GM20000 (cell line): ENCODE results near the gene GOLGA6L1.
"Not testable (repeated sequence)": the region's sequence is repeated elsewhere in the genome, so short reads cannot be mapped to it uniquely, and the experiment has no call there.

ENCODE experiments used
- DNase-seq: peaks from one replicate; pipeline ENCODE4 v3.0.0; 2012; ENCODE audit warnings: low spot score
- TF ChIP-seq, protein P1 (sequence below): IDR thresholded peaks from 2 replicates; pipeline ENCODE4 v1.5.1; 2012; ENCODE audit warnings: mild to moderate bottlenecking, control low read depth; ENCODE audit errors: extremely low read depth, missing control alignments

GOLGA6L1 gene, protein sequence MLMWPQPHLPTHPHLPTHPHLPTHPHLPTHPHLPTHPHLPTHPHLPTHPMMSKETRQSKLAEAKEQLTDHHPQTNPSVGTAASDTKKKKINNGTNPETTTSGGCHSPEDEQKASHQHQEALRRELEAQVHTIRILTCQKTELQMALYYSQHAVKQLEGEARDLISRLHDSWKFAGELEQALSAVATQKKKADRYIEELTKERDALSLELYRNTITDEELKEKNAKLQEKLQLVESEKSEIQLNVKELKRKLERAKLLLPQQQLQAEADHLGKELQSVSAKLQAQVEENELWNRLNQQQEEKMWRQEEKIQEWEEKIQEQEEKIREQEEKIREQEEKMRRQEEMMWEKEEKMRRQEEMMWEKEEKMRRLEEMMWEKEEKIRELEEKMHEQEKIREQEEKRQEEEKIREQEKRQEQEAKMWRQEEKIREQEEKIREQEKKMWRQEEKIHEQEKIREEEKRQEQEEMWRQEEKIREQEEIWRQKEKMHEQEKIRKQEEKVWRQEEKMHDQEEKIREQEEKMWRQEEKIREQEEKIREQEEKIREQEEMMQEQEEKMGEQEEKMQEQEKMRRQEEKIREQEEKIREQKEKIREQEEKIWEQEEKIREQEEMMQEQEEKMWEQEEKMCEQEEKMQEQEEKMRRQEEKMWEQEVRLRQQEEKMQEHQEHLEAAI

DNA sequence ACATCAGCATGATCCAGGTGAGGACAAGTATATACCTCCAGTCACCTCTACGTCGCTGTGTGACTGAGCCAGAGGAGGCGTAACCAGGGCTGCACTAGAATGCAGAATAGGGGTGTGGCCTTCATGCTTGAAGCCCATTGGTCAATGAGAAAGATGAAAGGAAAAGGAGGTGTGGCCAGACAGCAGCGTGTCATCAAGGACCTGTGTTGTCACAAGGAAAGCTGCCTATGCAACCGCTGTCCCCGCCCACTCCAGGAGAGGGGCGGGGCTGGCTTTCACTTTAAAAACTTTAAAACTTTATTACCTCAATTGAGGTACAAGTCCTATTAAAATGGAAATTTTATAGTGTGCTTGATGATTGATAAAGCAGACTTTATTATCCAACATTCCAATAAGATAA is at the start of gene GOLGA6L1:
Gene GOLGA6L1 (minus strand): TSS at position 101 of the 400 bp plus-strand sequence. CDS start 91 bp downstream, at position 10.
- not testable (repeated sequence) for DNase-seq

DNA sequence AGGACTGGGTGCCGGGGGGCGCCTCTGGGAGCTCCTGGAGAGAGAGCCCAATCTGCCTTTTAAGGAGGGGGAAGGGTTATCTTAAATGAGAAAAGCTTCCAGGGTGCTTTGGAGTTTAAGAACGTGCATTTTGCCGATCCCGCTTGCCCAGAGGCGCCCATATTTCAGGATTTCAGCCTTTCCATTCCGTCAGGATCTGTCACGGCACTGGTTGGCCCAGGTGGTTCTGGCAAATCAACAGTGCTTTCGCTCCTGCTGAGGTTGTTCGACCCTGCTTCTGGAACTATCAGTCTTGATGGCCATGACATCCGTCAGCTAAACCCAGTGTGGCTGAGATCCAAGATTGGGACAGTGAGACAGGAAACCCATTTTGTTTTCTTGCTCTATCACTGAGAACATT is 44.6 kb upstream of the GOLGA6L1 start:
- not testable (repeated sequence) for DNase-seq

DNA sequence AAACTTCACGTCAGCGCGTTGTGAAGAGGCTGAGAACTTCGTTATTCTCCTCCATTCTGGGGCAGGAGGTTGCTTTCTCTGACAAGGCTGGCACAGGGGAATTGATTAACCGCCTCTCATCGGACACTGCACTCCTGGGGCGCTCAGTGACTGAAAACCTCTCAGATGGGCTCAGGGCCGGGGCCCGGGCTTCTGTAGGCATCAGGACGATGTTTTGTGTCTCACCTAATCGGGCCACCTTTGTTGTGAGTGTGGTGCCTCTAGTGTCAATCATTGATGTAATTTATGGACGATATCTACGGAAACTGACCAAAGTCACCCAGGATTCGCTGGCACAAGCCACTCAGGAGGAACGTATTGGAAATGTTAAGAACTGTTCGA is 43.9 kb upstream of the GOLGA6L1 start:
- DNase-seq: not testable (repeated sequence)

DNA sequence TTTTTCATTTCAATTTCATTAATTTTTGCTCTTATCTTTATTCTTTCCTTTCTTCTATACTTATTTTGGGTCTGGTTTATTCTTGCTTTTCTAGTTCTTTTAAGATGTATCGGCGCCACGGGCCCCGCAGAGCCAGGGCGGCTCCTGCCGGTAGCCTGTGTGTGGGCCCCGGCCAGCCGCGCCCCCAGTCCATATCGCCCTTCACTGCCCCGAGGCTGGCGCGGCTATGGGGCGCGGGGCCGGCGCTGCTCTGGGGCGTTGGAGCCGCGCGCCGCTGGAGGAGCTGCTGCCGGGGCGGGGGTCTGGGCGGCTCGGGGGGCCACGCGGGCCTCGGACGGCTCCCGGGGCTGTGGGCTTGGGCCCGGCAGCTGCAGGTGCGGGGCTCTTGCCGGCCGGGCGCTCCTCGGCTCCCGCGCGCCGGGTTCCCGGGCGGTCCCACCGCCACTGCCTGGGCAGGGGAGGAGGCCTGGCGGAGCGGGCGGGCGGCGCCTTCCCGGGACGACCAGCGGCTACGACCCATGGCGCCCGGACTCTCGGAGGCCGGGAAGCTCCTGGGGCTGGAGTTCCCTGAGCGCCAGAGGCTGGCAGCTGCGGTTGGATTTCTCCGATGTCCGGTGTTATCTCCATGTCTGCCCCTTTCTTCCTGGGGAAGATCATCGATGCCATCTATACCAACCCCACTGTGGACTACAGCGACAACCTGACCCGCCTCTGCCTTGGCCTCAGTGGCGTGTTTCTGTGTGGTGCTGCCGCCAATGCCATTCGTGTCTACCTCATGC is 43.3 kb upstream of the GOLGA6L1 start:
- not testable (repeated sequence) for DNase-seq

DNA sequence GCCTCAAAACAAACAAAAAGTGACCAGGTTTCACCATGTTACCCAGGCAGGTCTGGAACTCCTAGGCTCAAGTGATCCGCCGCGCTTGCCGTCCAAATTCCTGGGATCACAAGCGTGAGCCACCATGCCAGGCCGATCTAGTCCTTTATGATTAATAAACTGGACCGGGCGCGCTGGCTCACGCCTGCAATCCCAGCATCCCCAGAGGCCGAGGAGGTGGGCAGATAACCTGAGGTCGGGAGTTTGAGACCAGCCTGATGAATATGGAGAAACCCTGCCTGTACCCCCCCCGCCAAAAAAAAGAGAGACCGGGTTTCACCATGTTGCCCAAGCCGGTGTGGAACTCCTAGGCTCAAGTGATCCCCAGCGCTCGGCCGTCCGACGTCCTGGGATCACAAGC is 40.1 kb upstream of the GOLGA6L1 start:
- not testable (repeated sequence) for DNase-seq

DNA sequence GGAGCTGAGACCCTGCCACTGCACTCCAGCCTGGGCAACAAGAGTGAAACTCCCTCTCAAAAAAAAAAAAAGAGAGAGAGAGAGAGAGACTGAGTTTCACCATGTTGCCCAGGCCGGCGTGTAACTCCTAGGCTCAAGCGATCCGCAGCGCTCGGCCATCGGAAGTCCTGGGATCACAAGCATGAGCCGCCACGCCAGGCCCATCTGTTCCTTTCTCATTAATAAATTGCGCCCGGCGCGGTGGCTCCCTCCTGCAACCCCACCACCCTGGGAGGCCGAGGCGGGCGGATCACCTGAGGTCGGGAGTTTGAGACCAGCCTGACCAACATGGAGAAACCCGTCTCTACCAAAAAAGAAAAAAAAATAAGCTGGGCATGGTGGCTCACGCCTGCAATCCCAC is 39.0 kb upstream of the GOLGA6L1 start:
- DNase-seq: not testable (repeated sequence)

DNA sequence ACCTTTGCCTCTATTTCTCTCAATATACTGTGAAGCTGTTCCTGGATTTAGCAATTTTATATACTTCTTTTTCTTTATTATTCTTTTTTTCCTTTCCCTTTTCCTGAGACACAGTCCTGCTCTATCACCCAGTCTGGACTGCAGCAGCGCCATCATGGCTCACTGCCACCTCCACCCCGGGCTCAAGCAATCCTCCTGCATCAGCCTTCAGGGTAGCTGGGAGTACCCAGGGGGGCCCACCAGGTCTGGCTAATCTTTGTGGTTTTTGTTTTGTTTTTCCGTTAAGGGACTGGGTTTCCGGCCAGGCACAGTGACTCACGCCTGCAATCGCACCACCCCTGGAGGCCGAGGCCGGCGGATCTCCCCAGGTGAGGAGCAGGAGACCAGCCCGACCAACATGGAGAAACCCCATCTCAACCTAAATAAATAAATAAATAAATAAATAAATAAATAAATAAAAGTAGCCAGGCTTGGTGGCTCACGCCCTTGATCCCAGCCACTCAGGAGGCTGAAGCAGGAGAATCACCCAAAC is 38.1 kb upstream of the GOLGA6L1 start:
- not testable (repeated sequence) for DNase-seq

DNA sequence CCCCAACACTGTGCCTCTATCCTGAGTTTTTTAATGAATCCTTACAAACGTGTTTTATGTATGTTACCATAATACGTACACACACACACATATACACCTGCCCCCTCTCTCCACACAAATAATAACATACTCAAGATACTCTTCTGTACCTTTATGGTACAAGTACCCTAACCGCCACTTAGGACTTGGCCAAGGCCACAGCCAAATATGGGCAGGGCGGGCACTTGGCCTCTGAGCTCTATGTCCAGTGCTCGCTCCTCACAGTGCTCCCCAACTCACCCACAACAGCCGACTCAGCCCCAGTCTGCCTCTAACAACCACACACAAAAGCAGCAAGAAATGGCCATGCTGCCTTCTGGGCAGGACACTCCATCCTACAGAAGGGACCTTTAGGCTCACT is 3.8 kb downstream of the GOLGA6L1 start:
- not testable (repeated sequence) for DNase-seq

DNA sequence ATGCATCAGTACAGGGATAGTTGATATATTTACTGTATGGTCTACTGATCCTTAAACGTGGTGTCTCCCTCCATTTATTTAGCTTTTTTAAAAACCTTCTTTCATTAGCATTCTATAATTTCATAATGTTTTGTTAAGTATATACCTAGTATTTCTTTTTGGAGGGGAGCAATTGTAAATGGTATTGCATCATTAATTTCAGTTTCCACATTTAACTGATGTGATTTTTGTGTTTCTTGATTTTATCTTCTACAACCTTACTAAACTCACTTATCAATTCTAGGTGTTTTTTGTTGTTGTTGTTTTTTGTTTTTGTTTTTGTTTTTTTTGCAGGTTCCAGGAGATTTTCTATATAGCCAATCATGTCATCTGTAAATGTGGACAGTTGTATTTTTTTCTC is 18.4 kb downstream of the GOLGA6L1 start:
- TF ChIP-seq, protein P1, sequence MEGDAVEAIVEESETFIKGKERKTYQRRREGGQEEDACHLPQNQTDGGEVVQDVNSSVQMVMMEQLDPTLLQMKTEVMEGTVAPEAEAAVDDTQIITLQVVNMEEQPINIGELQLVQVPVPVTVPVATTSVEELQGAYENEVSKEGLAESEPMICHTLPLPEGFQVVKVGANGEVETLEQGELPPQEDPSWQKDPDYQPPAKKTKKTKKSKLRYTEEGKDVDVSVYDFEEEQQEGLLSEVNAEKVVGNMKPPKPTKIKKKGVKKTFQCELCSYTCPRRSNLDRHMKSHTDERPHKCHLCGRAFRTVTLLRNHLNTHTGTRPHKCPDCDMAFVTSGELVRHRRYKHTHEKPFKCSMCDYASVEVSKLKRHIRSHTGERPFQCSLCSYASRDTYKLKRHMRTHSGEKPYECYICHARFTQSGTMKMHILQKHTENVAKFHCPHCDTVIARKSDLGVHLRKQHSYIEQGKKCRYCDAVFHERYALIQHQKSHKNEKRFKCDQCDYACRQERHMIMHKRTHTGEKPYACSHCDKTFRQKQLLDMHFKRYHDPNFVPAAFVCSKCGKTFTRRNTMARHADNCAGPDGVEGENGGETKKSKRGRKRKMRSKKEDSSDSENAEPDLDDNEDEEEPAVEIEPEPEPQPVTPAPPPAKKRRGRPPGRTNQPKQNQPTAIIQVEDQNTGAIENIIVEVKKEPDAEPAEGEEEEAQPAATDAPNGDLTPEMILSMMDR: no peak
- no peak for DNase-seq

DNA sequence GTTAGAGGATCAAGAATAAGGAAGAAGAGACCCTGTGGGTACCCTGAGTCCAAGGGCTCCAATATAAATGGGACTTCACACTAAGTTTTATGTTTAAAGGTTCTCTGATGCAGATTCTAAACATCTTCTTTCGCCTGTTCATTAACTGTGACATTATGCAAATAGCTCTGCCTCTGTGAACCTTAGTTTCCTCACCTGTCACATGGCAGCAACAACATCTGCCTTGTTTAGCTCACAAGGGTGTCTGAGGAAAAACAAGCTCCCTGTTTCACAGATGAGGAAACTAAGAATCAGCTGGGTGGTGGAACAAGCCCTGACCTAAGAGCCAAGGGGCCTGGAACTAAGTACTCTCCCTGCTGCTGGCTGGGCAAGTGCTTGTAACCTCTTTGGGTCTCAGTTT is 40.8 kb downstream of the GOLGA6L1 start:
- DNase-seq: no peak

DNA sequence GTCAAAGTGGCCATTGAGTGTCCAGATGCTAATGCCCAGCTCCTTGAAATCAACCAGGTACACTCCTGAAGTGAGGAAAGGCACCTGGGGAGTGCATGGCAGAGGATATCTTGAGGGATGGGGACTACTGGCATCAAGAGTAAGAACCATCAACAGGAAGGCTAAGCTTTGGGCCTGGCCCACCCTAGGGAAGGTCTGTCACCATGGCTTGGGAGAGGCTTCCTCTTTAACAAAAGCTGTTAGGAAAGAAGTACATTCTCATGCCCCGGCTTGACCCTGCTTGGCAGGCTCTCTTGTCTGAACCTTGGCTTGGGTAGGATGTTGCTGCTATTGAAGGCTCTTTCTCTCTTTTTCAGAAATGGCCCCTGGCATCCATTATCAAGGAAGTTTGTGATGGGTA is 53.5 kb downstream of the GOLGA6L1 start:
- TF ChIP-seq, protein P1: no peak
- no peak for DNase-seq

More for the DNA sequence above, 40.8 kb downstream of the GOLGA6L1 start:
- TF ChIP-seq, protein P1: no peak

DNA sequence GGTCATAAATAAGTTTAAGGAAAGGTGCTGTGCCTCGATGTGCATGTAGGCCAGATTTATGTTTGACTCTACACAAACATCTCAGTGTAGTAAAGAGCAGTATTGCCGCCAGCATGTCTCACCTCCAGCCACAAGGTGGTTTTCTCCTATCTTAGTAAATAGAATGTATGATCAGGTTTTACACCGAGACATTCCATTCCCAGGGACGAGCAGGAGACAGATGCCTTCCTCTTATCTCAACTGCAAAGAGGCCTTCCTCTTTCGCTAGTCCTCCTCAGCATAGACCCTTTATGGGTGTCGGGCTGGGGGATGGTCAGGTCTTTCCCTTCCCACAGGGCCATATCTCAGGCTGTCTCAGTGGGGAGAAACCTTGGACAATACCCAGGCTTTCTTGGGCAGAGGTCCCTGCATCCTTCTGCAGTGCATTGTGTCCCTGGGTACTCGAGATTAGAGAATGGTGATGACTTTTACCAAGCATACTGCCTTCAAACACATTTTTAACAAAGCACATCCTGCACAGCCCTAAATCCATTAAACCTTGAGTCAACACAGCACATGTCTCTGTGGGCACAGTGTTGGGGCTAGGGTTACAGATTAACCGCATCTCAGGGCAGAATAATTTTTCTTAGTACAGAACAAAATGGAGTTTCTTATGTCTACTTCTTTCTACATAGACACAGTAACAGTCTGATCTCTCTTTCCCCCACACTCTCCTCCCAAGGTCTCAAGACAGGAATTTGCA is 54.5 kb downstream of the GOLGA6L1 start:
- DNase-seq: not testable (repeated sequence)
